DMS153 treated with DMSO at 0.1 percent for 48 hours (cell line): ENCODE measurements around the gene LRRC74B.

Source experiments
- DNase-seq: peaks from one replicate; lab custom pipeline; 2025; ENCODE audit not compliant: unreplicated experiment; lab: John Stamatoyannopoulos, UW

Gene LRRC74B

DNA sequence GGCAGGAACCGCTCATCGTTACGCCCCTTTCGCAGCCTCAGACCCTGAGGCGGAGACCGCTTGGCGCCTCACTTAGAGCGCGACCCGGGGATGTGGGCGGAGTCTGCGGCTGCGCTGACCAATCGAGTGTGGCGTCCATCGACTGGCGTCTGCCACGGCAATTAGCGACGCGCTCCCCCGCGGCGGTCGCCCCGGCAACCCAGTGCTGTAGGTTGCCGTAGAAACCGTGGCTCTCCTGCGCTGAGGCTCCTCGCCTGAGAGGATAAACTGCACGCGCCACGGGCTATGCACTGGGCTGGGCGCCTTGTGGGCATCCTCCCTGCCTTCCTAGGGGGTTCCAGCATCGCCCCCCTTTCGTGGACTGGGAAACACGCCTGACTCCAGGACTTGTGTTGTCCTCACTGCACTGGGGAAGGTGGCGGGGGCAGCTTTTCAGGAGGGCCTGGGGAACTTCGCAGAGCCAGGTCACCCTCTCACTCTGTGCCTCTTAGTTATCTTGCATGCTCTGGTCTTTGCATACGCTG, 31.5 kb upstream of the LRRC74B start:
- peak; percentile 83 for DNase-seq

DNA sequence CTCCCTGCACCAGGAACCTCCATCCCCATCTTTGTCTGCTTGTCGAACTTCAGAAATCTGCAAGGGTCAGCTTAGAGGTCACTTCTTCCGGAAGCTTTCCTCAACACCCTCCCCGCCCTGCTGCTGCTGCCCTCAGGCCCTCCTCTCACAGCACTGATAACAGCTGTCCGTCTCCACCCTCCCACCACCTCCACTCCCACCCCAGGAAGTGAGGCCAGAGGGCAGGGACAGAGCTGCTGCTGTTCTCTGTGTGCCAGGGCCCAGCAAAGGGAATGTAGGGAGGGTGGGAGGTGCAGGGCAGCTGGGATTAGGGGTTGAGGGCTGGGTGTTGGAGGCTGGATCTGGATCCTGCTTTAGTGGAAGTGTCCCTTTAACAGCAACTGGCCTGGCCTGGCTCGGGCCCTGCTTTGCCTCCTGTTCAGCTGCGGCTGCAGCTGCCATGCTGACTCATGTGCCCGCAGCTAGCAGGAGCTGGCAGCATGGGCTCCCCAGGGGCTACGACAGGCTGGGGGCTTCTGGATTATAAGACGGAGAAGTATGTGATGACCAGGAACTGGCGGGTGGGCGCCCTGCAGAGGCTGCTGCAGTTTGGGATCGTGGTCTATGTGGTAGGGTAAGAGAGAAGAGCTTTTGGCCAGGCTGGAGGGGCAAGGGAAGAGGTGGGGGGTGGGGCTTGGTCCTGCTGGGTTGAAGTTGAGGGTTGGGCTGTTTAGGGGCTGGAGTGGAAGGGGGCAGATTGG, 30.9 kb upstream of the LRRC74B start, which contains the start of gene P2RX6:
Gene P2RX6 (plus strand): TSS at position 440 of the 740 bp plus-strand sequence. CDS start 10 bp downstream, at position 450.
- DNase-seq: peak; percentile 15

DNA sequence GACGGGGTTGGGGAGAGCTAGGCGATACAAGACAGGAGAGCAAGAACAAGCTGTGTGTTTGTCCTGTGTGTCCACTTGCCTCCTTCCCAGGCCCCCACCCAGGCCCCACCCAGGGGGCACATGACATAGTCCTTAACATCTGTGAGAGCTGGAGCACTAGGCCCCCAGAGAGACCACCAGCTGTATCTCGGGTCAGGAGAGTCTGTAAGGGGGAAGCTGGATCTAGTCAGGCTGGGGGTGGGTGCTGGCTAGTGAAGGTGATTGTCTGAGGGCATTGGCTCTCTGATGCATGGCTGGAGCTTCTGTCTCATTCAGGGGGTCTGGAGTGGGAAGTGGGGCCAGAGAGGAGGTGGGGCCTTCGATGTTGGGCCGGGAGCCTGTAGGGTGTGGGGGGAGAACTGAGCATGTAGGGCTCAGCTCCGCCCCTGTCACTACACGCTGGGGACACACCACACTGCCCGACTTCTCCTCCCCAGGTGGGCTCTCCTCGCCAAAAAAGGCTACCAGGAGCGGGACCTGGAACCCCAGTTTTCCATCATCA, 30.2 kb upstream of the LRRC74B start:
- no peak for DNase-seq

GRCh38 chr22:21016644-21017420, 28.9 kb upstream of the LRRC74B start:
- DNase-seq: no peak

DNA sequence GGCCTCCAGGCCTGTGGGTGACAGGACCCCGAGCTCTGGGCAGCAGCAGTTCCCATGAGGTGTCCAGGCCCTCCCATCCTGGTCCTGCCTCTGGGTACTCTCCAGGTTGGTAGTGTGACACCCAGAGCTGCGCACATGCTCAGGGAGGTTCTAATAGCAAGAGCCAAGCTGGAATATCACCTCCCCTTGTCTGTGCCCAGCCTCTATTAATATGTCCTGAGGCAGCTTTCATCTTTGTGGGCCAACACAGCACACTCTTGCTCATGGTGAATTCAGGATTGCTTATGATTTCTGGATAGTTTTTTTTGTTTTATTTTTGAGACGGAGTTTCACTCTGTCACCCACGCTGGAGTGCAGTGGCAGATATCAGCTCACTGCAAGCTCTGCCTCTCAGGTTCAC, 27.4 kb upstream of the LRRC74B start:
- no peak for DNase-seq

- no peak for DNase-seq
Measured at GRCh38 chr22:21020802-21021429, 24.8 kb upstream of the LRRC74B start.

DNA sequence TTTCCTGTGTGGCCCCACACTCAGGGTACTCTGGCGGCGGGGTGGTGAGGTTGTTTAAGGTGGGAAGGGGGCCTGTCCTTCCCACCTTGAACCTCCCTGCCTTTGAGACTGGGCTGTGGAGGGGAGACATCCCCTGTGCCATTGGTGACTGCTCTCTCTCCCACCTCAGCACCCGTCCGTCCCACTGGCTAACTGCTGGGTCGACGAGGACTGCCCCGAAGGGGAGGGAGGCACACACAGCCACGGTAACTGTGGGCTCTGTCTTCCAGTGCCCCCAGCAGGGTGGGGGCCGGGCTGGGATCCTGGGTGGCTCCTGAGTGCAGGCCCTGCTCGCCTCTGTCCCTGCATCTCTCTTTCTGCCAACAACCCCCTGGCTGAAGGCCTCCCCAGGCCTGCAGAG, 23.2 kb upstream of the LRRC74B start:
- no peak for DNase-seq

DNA sequence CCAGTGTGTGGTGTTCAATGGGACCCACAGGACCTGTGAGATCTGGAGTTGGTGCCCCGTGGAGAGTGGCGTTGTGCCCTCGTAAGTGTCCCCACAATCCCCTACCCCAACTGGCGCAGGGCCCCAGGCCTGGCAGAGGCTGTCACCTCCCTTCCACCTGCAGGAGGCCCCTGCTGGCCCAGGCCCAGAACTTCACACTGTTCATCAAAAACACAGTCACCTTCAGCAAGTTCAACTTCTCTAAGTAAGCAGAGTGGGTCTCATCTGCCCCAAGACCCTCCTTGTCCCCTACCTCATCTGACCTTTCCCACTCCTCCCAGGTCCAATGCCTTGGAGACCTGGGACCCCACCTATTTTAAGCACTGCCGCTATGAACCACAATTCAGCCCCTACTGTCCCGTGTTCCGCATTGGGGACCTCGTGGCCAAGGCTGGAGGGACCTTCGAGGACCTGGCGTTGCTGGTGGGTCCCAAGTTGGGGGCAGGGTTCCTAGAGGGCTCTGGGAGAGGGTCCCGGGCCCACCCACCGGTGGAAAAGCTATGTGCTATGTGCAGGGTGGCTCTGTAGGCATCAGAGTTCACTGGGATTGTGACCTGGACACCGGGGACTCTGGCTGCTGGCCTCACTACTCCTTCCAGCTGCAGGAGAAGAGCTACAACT, 22.7 kb upstream of the LRRC74B start:
- no peak for DNase-seq

DNA sequence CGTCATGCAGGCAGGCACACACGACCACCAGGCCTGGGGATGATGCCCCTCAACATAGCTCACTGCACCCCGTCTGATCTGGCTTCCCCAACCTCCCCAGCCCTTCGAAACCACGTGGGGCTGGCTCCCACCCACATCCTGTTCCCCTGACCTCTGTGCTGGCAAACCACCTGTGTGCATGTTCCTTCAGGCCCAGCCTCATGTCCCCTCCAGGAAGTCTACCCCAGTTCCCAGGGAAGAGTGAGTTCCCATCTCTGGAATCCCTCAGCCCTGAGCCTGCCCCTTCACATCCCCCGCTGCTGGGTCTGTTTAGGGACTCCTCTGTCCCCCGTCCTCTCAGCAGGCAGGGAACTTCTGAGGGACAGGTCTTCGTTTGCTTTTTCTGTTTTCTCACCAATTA, 20.5 kb upstream of the LRRC74B start:
- no peak for DNase-seq

GRCh38 chr22:21025763-21026755, 19.7 kb upstream of the LRRC74B start:
- no peak for DNase-seq

DNA sequence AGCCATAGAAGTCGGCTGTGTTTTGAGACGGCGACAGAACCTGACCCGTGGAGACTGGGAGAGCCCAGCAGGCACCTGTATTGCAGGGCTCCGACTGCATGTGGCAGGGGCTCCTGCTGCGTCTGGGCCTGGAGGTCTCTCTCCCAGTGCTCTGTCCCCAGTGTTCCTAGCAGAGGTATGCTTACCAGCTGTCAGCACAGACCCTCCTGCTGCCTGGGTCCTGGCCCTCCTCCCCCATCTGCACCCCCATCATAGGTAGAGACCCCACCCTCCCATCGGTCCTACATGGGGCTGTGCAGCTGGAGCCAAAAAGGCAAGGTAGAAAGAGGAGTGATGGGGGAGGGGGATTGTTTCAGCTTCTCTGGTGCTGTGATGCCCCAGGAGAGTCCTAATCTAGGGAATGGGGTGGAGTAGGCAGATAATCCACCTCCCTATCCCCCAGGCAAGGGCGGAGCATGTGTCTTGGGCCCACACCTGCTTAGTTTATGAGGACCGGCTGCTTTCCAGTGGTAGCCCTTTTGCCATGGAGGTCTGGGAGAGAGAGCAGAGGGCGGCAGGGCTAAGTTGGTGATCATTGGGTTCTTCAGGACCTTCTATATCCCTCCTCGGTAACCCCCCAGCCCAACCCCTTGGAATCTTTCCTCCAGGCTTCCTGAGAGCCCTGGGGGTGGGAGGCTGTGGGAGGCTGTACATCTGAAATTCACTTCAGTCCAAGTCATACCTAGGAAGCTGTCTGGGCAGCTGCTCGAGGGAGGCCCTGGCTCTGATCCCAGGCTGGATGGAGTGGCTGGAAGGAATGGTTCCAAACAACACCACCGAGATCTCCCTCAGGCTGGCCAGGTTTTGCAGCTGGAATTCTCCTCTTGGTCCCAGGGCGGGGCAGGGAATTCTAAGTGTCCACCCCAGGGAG, 18.7 kb upstream of the LRRC74B start:
- DNase-seq: no peak

DNA sequence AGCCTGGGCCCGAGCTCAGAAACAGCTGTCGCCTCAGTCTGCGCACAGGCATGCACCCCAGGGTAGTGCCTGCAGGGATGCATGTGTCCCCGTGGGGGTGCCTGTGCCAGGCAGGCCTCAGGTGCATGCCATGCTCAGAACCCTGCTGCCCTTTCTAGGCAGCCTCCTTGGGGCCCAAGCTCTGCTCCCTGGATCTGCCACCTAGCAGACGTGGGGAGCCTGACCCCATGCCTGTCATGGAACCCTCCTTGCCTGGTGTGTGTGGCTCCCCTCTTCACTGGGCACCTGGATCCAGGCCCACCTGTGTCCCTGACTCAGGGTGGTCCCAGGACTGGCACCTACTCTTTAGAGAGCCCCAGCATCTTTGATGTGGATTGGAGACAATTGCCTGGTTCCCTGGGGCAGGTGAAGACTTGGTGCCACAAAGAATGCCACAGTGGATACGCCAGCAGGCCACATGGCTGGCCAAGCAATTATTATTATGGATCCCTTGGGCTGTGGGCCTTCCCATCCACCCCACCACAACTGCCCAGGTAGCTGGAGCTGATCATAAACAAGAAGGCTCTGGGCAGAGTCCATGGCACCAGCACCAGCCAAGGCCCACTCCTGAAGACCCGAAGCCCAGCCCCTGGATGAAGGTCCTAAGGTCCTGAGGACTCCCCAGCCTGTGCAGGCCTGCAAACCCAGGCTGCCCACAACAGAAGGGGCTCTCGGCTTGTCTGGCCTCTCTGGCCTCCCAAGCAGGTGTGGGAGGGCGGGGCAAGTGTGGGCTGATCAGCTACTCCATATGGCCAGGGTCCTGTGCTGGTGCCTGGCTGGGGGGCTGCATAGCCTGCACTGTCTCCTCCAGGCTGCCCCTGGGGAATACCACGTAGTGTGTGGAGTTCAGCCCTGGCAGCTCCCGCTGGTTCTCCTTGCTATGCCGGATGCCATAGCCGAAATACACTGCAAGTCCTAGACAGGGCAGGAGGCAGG, 17.2 kb upstream of the LRRC74B start:
- no peak for DNase-seq

GRCh38 chr22:21029486-21030025, 16.2 kb upstream of the LRRC74B start:
- DNase-seq: no peak

GRCh38 chr22:21030032-21030431, 15.7 kb upstream of the LRRC74B start:
- no peak for DNase-seq

DNA sequence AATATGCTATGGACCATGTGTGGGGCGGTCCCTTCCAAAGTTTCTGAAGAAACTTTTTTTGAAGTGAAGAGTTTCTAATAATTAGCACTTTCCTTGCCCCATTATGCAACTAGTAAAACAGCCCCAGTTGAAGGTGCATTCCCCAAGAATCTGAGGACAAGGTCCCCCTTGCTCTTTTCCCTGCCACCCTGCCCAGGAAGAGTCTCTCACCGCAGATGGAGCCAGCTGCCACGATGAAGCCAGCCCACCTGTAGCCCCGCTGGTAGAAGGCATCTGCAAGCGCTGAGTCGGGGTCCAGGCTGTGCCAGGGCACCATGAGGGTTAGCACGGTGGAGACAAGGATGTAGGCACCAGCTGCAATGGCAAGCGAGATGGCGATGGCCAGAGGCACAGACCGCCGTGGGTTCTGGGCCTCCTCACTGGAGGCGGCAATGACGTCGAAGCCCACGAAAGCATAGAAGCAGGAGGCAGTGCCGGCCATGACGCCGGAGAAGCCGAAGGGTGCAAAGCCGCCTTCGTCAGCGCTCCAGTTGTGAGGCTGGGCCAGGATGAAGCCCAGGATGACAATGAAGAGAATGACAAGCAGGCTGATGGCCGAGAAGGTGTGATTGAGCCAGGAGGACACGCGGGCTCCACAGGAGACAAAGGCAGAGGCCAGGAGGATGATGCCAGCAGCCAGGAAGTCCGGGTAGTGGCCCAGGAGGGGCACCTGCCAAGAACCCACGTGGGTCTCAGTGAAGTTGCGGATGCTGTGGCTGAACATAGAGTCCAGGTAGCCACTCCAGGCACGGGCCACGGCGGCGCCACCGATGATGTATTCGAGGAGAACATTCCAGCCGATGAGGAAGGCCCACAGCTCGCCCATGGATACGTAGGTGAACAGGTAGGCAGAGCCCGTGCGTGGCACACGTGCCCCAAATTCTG, 14.9 kb upstream of the LRRC74B start:
- DNase-seq: no peak

GRCh38 chr22:21031545-21032036, 14.2 kb upstream of the LRRC74B start:
- no peak for DNase-seq
